ENCODE measurements around the gene SESTD1.

Gene SESTD1, protein sequence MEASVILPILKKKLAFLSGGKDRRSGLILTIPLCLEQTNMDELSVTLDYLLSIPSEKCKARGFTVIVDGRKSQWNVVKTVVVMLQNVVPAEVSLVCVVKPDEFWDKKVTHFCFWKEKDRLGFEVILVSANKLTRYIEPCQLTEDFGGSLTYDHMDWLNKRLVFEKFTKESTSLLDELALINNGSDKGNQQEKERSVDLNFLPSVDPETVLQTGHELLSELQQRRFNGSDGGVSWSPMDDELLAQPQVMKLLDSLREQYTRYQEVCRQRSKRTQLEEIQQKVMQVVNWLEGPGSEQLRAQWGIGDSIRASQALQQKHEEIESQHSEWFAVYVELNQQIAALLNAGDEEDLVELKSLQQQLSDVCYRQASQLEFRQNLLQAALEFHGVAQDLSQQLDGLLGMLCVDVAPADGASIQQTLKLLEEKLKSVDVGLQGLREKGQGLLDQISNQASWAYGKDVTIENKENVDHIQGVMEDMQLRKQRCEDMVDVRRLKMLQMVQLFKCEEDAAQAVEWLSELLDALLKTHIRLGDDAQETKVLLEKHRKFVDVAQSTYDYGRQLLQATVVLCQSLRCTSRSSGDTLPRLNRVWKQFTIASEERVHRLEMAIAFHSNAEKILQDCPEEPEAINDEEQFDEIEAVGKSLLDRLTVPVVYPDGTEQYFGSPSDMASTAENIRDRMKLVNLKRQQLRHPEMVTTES

GRCh38 chr2:179264368-179265081 is at the start of gene SESTD1:
Gene SESTD1, minus strand, starts transcription at chr2:179264832. Its CDS starts 72,991 bp downstream, at chr2:179191841.
- peak; percentile 62 for DNase-seq

GRCh38 chr2:179313057-179313456 is 48.4 kb upstream of the SESTD1 start:
- DNase-seq, result no peak

DNA sequence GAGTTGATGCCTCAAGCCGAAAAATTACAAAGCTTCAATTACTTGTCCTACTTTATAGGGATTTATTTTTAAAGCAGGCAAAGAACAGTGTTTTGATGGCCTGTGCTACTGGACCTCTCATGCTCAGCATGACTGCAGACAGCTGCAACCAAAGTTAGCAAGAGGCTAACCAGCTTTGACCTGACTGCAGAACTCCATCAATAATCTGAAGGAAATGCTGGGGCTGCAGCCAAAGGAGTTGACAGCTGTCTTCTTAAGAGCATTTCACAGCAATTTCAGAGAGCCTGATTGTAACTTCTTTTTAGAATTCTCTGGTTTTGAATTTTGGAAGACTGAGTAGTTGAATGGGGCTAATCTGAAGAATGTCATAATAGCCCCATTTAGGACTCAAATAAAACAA is 46.5 kb upstream of the SESTD1 start:
- DNase-seq, result no peak

GRCh38 chr2:179307616-179308371 is 43.2 kb upstream of the SESTD1 start:
- no peak for DNase-seq

- no peak for DNase-seq
Measured at GRCh38 chr2:179305125-179305524, 40.5 kb upstream of the SESTD1 start.

DNA sequence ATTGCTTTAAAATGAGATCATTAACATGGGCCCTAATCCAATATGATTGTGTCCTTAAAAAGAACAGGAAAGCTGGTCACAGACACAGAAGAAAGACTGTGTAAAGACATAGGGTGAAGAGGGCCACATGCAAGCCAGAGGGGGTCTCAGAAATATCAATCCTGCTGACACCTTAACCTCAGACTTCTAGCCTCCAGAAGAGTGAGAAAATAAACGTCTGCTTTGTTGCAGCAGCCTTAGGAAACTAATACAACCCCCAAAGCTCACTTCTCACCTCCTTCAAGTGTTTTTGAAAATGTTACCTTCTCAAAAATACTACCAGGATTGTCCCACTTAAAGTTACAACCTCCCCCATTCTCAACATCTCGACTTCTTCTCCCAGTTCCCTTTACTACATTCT is 39.8 kb upstream of the SESTD1 start:
- DNase-seq, result no peak

DNA sequence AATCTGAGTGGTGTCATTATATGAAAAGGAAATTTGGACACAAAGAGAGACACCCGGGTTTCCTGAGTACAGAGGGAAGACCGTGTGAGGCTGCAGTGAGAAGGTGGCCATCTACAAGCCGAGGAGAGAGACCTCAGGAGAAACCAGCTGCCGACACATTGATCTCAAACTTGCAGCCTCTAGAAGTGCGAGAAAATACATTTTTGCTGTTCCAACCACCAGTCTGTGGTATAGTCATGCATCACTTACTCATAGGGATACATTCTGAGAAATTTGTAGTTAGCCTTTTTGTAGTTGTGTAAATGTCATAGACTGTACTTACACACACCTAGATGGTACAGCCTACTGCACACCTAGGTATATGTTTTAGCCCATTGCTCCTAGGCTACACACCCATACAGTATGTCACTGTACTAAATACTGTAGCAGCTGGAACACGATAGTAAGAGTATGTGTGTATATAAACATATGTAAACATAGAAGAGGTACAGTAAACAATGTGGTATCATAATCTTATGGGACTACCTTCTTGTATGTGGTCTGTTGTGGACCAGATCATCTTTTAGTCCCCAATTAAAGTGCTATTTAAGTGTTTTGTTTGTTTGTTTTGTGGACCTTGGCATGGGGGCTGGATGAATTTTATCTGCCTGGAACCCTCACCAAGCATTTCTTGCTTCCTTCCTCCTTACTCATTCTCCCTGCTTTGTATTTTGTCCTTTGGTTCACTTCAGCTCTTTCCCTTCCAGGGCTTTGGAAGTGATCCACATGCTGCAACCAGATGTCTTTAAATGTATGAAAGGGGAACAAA is 38.3 kb upstream of the SESTD1 start:
- DNase-seq, result no peak

DNA sequence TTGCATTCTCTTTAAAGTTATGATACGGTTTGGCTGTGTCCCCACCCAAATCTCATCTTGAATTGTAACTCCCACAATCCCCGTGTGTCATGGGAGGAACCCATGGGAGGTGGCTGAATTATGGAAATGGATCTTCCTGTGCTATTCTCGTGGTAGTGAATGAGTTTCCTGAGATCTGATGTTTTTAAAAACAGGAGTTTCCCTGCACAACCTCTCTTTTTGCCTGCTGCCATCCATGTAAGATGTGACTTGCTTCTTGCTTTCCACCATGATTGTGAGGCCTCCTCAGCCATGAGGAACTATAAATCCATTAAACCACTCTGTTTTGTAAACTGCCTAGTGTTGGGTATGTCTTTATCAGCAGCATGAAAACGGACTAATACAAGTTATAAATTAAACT is 37.5 kb upstream of the SESTD1 start:
- DNase-seq, result no peak

DNA sequence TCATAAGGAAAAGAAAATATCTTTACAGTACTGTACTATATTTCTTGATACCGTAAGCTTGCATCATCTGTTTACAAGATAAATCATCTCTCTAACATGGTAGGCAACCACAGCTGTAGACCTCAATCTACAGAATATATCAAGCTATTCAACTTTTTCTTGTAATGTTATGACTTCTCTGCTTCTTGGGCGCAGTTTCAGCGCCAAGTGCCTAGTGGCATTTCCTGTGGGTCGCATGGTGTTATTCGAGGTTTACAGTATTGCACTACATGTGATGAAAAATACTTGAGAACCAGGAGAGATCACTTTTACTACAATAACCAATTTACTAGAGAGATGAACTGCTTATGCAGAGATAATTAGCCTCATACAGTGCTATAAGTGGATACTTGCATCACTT is 34.0 kb upstream of the SESTD1 start:
- DNase-seq, result no peak

GRCh38 chr2:179297927-179298326 is 33.3 kb upstream of the SESTD1 start:
- DNase-seq, result no peak

- no peak for DNase-seq
Measured at GRCh38 chr2:179290329-179290728, 25.7 kb upstream of the SESTD1 start.

- no peak for DNase-seq
Measured at GRCh38 chr2:179285060-179285459, 20.4 kb upstream of the SESTD1 start.

DNA sequence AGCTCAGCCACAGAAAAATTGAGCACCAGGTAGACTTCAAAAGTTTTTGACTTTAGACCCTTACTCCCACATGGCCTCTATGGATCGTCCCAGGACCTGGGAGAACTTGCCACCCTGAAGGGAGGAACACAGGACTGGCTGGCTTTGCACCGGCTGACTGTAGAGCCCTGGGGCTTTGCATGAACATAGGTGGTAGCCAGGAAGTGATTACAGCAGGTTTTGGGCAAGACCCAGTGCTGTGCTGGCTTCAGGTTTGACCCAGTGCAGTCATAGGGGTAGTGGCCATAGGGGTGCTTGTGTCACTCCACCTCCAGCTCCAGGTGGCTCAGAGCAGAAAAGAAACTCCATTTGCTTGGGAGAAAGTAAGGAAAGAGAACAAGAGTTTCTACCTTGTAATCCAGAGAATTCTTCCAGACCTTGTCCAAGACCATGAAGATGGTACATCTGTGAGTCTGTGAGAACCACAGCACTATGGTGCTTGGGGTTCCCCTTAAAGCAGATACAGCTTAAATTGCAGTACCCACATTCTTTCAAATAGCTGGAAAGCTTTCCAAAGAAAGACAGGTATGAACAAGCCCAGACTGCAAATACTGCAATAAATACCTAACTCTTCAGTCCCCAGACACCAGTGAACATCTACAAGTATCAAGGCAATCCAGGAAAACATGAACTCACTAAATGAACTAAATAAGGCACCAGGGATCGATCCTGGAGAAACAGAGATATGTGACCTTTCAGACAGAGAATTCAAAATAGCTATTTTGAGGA is 13.0 kb upstream of the SESTD1 start:
- DNase-seq, result no peak

DNA sequence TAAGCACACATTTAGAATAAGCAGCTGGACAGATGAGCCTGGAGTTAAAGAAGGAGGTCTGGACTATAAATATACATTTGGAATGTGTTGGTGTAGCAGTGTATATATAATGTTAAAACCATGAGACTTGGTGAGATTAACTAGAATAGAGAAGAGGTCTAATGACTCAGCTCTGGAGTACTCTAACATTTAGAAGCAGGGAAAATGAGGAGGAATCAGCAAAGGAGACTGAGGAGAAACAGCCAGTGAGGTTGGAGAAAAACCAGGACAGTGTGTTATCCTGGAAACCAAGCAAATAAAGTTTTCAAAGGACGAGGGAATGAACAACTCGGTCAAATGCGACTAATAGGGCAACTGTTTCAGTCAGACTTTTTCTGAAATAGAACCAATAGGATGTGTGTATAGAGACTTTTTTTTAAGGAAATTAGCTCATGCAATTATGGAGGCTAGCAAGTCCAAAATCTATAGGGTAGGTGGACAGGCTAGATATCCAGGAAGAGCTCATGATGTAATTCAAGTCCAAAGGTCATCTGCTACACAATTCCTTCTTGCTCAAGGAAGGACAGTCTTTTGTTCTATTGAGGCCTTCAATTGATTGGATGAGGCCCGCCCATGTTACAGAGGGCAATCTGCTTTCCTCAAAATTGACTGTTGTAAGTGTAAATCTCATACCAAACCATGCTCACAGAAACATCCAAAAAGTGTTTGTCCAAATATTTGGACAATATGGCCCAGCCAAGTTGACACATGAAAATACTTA is 10.8 kb upstream of the SESTD1 start:
- DNase-seq, result no peak

- DNase-seq, result no peak
Measured at GRCh38 chr2:179274749-179275148, 10.1 kb upstream of the SESTD1 start.

DNA sequence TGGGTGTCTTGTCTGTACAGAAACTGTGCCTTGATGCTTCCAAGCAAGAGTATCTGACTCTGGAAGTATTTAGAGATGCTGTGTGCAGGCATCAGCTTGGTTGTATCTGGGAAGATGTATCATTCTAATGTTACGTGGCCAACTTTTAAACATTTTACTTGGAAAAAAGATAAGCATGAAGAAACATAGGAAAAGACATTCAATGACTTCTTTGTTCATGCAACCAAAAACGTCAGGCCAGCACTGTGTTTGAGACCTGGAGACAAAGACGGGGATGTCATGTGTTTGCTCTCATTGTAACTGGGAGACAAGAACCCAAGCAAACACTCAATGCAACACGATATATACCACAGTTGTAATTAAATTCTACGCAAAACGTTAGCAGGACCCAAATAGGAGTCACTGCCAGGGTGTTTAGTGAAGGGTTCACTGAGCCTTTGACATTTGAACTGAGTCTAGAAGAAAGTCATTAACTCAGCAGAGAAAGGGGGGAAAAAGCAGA is 8.9 kb upstream of the SESTD1 start:
- DNase-seq, result no peak

GRCh38 chr2:179272406-179273192 is 8.0 kb upstream of the SESTD1 start:
- DNase-seq, result no peak

GRCh38 chr2:179270689-179271088 is 6.1 kb upstream of the SESTD1 start:
- DNase-seq, result no peak

GRCh38 chr2:179268277-179268925 is 3.8 kb upstream of the SESTD1 start:
- DNase-seq, result no peak

Measured in NCI-H2171 (cell line).